Astrocyte (in vitro differentiated cells and primary cell): ENCODE results near the gene MRPL48. TPM values are rescaled to one million over a fixed set of nuclear protein-coding genes. Genes with fewer than 3 reads are reported as not detected.

Source experiments
- DNase-seq: peaks from one replicate; pipeline ENCODE4 v3.0.0-alpha.2; 2010; ENCODE audit warnings: low read depth
- FAIRE-seq: peaks from 2 replicates; lab custom pipeline; 2011; peaks lifted over from hg19 to GRCh38; lab: Jason Lieb, UNC
- H2AFZ ChIP-seq: 2 replicates; pipeline ENCODE4 v1.6.0; 2012; ENCODE audit warnings: low read depth, low read length, inconsistent platforms
- H3K27ac ChIP-seq: 2 replicates; pipeline ENCODE4 v1.5.1; 2011; ENCODE audit warnings: low read depth, low read length, inconsistent platforms
- H3K27me3 ChIP-seq: 2 replicates; pipeline ENCODE4 v1.6.0; 2011; ENCODE audit warnings: low read length, inconsistent platforms; ENCODE audit not compliant: insufficient read depth
- H3K36me3 ChIP-seq: 2 replicates; pipeline ENCODE4 v1.5.1; 2011; ENCODE audit warnings: low read length, inconsistent platforms; ENCODE audit not compliant: insufficient read depth
- H3K4me1 ChIP-seq: 2 replicates; pipeline ENCODE4 v1.5.1; 2011; ENCODE audit warnings: low read length, inconsistent platforms; ENCODE audit not compliant: insufficient read depth
- H3K4me2 ChIP-seq: 2 replicates; pipeline ENCODE4 v1.6.0; 2012; ENCODE audit warnings: low read length, inconsistent platforms
- H3K4me3 ChIP-seq: 2 replicates; pipeline ENCODE4 v1.5.1; 2011; ENCODE audit warnings: low read depth, mild to moderate bottlenecking, low read length, inconsistent platforms; ENCODE audit not compliant: insufficient read depth
- H3K79me2 ChIP-seq: 2 replicates; pipeline ENCODE4 v1.6.0; 2012; ENCODE audit warnings: mild to moderate bottlenecking, low read length, inconsistent platforms; ENCODE audit not compliant: insufficient read depth
- H3K9ac ChIP-seq: 2 replicates; pipeline ENCODE4 v1.6.0; 2012; ENCODE audit warnings: mild to moderate bottlenecking, low read length, inconsistent platforms
- H3K9me3 ChIP-seq: 2 replicates; pipeline ENCODE4 v1.5.1; 2012; ENCODE audit warnings: low read depth, mild to moderate bottlenecking, low read length, inconsistent platforms; ENCODE audit not compliant: insufficient read depth
- H4K20me1 ChIP-seq: 2 replicates; pipeline ENCODE4 v1.6.0; 2012; ENCODE audit warnings: low read length, inconsistent platforms; ENCODE audit not compliant: insufficient read depth
- H3K27ac Mint-ChIP-seq: one replicate; pipeline ENCODE4 v1.8.0; 2021; ENCODE audit warnings: mild to moderate bottlenecking, mixed read lengths; ENCODE audit not compliant: unreplicated experiment
- H3K27me3 Mint-ChIP-seq: one replicate; pipeline ENCODE4 v1.8.0; 2021; ENCODE audit warnings: low read depth, mixed read lengths; ENCODE audit not compliant: unreplicated experiment
- H3K36me3 Mint-ChIP-seq: one replicate; pipeline ENCODE4 v1.8.0; 2021; ENCODE audit warnings: low read depth, mixed read lengths; ENCODE audit not compliant: unreplicated experiment
- H3K4me1 Mint-ChIP-seq: one replicate; pipeline ENCODE4 v1.8.0; 2021; ENCODE audit warnings: low read depth, mixed read lengths; ENCODE audit not compliant: unreplicated experiment
- H3K4me3 Mint-ChIP-seq: one replicate; pipeline ENCODE4 v1.8.0; 2021; ENCODE audit warnings: mild to moderate bottlenecking, moderate library complexity, mixed read lengths; ENCODE audit not compliant: unreplicated experiment
- H3K9me3 Mint-ChIP-seq: one replicate; pipeline ENCODE4 v1.8.0; 2021; ENCODE audit warnings: mild to moderate bottlenecking, mixed read lengths; ENCODE audit not compliant: unreplicated experiment
- CTCF ChIP-seq: IDR thresholded peaks from 2 replicates; pipeline ENCODE4 v1.5.1; 2011; ENCODE audit warnings: low read depth, mild to moderate bottlenecking, inconsistent platforms, low read length, moderate library complexity; ENCODE audit not compliant: insufficient read depth
- EZH2 ChIP-seq: IDR thresholded peaks from 2 replicates; pipeline ENCODE4 v1.6.1; 2012; ENCODE audit warnings: mild to moderate bottlenecking, low read length, inconsistent platforms; ENCODE audit not compliant: insufficient read depth
- total RNA-seq: library from RNA; stranded (reverse); gene quantifications from 2 replicates; pipeline ENCODE4 v1.2.1, GENCODE V29; 2021

The MRPL48 gene
- total RNA-seq, 1 donor from 2014 or later, result 24.6 TPM

- Histone ChIP-seq H3K27me3 (no peaks in the 10 kb centered on the region), H3K4me3 (no peak overlapping the region), H3K4me1 (peaks cover 6% of the 10 kb centered on the region), H3K79me2 (peaks cover 98% of the 10 kb centered on the region), H3K36me3 (no peaks in the 10 kb centered on the region), H3K27ac (no peak overlapping the region), H2AFZ (no peak overlapping the region), H3K4me2 (no peak overlapping the region), H3K9me3 (no peaks in the 10 kb centered on the region), H3K9ac (no peak overlapping the region), H4K20me1 (peaks cover 97% of the 10 kb centered on the region)
- Mint-ChIP-seq H3K36me3 (peaks cover 5% of the 10 kb centered on the region), H3K4me1 (peaks cover 12% of the 10 kb centered on the region), H3K27ac (no peak overlapping the region), H3K9me3 (no peaks in the 10 kb centered on the region), H3K4me3 (no peak overlapping the region), H3K27me3 (no peaks in the 10 kb centered on the region)
- FAIRE-seq (no peak), DNase-seq (no peak)
- TF ChIP-seq CTCF (no peak), EZH2 (no peak)
These were observed 39.9 kb upstream of the MRPL48 start for GRCh38 chr11:73747762-73748161.

GRCh38 chr11:73748300-73748699 is 39.4 kb upstream of the MRPL48 start:
- Histone ChIP-seq H3K9ac (no peak overlapping the region), H3K4me3 (no peak overlapping the region), H3K36me3 (no peaks in the 10 kb centered on the region), H3K79me2 (peaks cover 98% of the 10 kb centered on the region), H3K9me3 (no peaks in the 10 kb centered on the region), H3K27ac (no peak overlapping the region), H3K4me1 (peaks cover 8% of the 10 kb centered on the region), H2AFZ (no peak overlapping the region), H3K4me2 (no peak overlapping the region), H4K20me1 (peaks cover 97% of the 10 kb centered on the region), H3K27me3 (no peaks in the 10 kb centered on the region)
- H3K4me3 Mint-ChIP-seq, result no peak overlapping the region
- H3K27ac Mint-ChIP-seq, result no peak overlapping the region
- no peak for TF ChIP-seq CTCF
- TF ChIP-seq EZH2, result no peak
- DNase-seq (no peak), FAIRE-seq (no peak)
- H3K36me3 Mint-ChIP-seq, result peaks cover 4% of the 10 kb centered on the region
- peaks cover 12% of the 10 kb centered on the region for H3K4me1 Mint-ChIP-seq
- no peaks in the 10 kb centered on the region for H3K9me3 Mint-ChIP-seq
- H3K27me3 Mint-ChIP-seq, result no peaks in the 10 kb centered on the region

- H3K27ac Mint-ChIP-seq, result no peak overlapping the region
- TF ChIP-seq EZH2 (no peak), CTCF (no peak)
- Histone ChIP-seq H3K9ac (no peak overlapping the region), H3K9me3 (no peaks in the 10 kb centered on the region), H3K27me3 (no peaks in the 10 kb centered on the region), H3K79me2 (peaks cover 98% of the 10 kb centered on the region), H4K20me1 (peaks cover 98% of the 10 kb centered on the region), H3K4me2 (no peak overlapping the region), H2AFZ (no peak overlapping the region), H3K4me3 (no peak overlapping the region), H3K27ac (no peak overlapping the region), H3K36me3 (no peaks in the 10 kb centered on the region), H3K4me1 (peaks cover 8% of the 10 kb centered on the region)
- H3K4me1 Mint-ChIP-seq, result peaks cover 12% of the 10 kb centered on the region
- H3K4me3 Mint-ChIP-seq, result no peak overlapping the region
- no peaks in the 10 kb centered on the region for H3K36me3 Mint-ChIP-seq
- H3K27me3 Mint-ChIP-seq, result no peaks in the 10 kb centered on the region
- no peak for DNase-seq
- FAIRE-seq, result no peak
- H3K9me3 Mint-ChIP-seq, result no peaks in the 10 kb centered on the region
These were observed 38.6 kb upstream of the MRPL48 start for GRCh38 chr11:73749118-73749517.
